Measurements from ENCODE around the gene OR2V1. TPM values are rescaled to one million over a fixed set of nuclear protein-coding genes. Genes with fewer than 3 reads are reported as not detected.

Gene OR2V1
- total RNA-seq, 6 experiments from 2014 or later: not detected

DNA sequence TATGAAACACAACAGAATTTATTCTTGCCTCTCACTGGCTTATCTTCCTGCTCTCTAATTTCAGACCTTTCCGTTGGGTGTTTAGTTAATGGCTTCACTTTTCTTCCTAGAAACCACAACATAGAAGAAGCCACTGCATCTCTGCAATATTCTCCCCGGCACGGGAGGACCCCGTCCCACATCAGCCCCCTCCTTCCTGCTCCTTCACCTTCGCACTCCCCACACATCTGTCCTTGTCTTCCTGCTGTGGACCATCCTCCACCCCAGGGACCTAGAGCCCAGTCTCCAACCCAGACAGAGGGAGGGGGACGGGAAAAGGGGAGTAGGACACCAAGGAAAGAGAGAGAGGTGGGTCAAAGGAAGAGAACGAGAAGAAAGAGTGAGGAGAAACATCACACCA lies 1.4 kb downstream of the OR2V1 start:
- no peaks in the 10 kb centered on the region; the same call in 1 of the 2 replicates for H3K36me3 Mint-ChIP-seq (ENCODE audit: low read depth)
- H3K27ac Mint-ChIP-seq: no peak overlapping the region
- DNase-seq: no peak
- H3K27me3 Mint-ChIP-seq (ENCODE audit: insufficient read depth): peaks cover 5% of the 10 kb centered on the region
- no peaks in the 10 kb centered on the region for H3K9me3 Mint-ChIP-seq
- peaks cover 26% of the 10 kb centered on the region for H3K4me1 Mint-ChIP-seq (ENCODE audit: low read depth)
- TF ChIP-seq, protein P1, sequence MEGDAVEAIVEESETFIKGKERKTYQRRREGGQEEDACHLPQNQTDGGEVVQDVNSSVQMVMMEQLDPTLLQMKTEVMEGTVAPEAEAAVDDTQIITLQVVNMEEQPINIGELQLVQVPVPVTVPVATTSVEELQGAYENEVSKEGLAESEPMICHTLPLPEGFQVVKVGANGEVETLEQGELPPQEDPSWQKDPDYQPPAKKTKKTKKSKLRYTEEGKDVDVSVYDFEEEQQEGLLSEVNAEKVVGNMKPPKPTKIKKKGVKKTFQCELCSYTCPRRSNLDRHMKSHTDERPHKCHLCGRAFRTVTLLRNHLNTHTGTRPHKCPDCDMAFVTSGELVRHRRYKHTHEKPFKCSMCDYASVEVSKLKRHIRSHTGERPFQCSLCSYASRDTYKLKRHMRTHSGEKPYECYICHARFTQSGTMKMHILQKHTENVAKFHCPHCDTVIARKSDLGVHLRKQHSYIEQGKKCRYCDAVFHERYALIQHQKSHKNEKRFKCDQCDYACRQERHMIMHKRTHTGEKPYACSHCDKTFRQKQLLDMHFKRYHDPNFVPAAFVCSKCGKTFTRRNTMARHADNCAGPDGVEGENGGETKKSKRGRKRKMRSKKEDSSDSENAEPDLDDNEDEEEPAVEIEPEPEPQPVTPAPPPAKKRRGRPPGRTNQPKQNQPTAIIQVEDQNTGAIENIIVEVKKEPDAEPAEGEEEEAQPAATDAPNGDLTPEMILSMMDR (IDR thresholded peaks at IDR 0.05): no peak
- no peak overlapping the region for H3K4me3 Mint-ChIP-seq

DNA sequence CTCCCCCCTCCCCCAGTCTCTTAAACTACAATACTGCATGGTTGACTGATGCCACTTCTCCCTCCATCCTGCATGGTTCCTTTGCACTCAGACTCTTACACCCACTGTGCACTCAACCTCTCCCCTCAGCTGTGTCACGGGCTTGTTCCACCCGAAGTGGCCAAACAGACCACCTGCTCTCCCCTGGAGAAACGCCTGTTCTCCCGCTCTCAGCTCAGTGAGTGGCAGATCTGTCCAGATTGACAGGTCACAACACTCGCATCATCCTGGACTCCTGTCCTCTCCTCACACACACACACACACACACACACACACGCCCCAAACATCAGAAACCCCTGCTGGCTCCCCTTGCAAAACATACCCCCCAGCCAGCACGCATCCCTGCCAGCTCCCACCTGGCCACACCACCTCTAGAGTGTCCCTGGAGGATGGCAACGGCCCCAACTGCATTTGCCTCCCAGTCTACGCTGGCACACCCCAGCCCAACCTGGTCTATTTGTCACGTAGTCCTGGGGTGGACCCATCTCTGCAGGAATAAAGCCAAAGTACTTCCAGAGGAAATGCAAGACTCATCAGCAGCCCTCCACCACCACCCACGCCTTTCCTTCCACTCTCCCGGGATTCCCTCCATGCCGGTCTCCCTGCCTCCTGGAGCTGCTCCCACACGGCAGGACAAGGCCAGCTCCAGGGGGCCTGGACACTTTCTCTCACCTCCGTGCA lies 2.9 kb downstream of the OR2V1 start:
- DNase-seq: no peak
- Mint-ChIP-seq H3K27ac (no peak overlapping the region), H3K4me1 (ENCODE audit: low read depth) (peaks cover 11% of the 10 kb centered on the region), H3K27me3 (ENCODE audit: insufficient read depth) (peaks cover 5% of the 10 kb centered on the region), H3K36me3 (ENCODE audit: low read depth) (no peaks in the 10 kb centered on the region), H3K4me3 (no peak overlapping the region), H3K9me3 (no peaks in the 10 kb centered on the region)
- TF ChIP-seq, protein P1 (IDR thresholded peaks at IDR 0.05): no peak

DNA sequence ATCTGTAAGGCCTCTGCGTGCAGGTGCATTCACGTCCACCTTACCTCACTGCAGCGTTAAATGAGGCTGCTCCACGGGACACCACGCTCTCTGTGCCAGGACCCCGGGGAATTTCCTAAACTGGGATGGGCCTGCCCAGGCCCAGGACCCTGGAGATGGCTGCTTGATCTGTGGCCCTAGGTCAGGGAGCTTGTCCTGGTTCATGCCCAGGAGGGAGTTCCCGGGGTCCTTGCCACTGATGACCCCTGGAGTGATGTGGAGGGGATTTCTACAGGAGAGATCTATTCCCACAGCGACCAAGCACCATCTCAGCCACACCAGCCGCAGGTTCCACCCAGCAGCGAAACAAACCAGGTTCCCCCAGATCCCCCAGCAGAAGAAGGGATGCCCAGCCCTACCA lies 3.5 kb downstream of the OR2V1 start:
- Mint-ChIP-seq H3K36me3 (ENCODE audit: low read depth) (no peaks in the 10 kb centered on the region), H3K4me1 (ENCODE audit: low read depth) (peaks cover 6% of the 10 kb centered on the region), H3K4me3 (no peak overlapping the region), H3K9me3 (no peaks in the 10 kb centered on the region), H3K27me3 (ENCODE audit: insufficient read depth) (peaks cover 5% of the 10 kb centered on the region), H3K27ac (no peak overlapping the region)
- TF ChIP-seq, protein P1 (IDR thresholded peaks at IDR 0.05): no peak
- DNase-seq: no peak

DNA sequence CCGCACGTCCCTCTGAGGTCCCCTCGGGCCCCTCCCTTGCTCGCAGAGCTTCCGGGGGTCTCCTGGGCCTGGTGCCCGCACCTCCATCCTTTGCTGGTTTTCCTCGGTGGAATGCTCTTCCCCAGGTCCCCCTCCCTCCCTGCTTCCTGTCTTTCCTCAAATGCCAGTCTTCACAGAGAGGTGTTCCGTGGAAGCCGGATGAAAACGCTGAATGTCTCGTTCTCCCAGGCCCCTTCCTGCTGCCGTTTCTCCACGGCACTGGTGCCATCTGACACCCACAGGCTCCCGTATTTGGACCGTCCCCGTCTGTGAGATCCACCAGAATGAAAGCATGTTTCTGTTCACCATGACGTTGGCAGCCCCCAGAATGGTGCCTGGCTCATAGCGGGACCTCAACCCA lies 4.1 kb downstream of the OR2V1 start:
- Mint-ChIP-seq H3K27ac (no peak overlapping the region), H3K4me1 (ENCODE audit: low read depth) (peaks cover 6% of the 10 kb centered on the region), H3K9me3 (no peaks in the 10 kb centered on the region), H3K27me3 (ENCODE audit: insufficient read depth) (peaks cover 5% of the 10 kb centered on the region), H3K36me3 (ENCODE audit: low read depth) (no peaks in the 10 kb centered on the region), H3K4me3 (no peak overlapping the region)
- TF ChIP-seq, protein P1 (IDR thresholded peaks at IDR 0.05): no peak
- no peak for DNase-seq

DNA sequence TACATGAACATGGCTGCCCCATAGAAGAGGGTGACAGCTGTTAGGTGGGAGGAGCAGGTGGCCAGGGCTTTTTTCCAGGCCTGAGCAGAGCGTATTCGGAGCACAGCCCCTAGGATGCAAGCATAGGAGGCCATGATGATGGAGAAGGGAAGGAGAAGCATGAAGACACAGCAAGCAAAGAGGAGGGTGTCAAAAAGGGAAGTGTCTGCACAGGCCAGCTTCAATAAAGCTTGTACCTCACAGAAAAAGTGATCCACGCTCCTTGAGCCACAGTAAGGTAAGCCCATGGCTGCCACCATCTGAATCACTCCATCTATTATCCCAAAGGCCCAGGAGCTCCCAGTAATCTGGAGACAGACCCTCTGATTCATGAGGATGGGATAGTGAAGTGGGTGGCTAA lies 6.4 kb downstream of the OR2V1 start:
- H3K4me1 Mint-ChIP-seq (ENCODE audit: low read depth): peaks cover 29% of the 10 kb centered on the region
- no peak overlapping the region for H3K4me3 Mint-ChIP-seq
- no peaks in the 10 kb centered on the region for H3K9me3 Mint-ChIP-seq
- TF ChIP-seq, protein P1 (IDR thresholded peaks at IDR 0.05): no peak
- no peak for DNase-seq
- no peaks in the 10 kb centered on the region for H3K36me3 Mint-ChIP-seq (ENCODE audit: low read depth)
- H3K27me3 Mint-ChIP-seq (ENCODE audit: insufficient read depth): peaks cover 5% of the 10 kb centered on the region
- H3K27ac Mint-ChIP-seq: no peak overlapping the region
